ENCODE measurements around the gene CDH13.

DNA sequence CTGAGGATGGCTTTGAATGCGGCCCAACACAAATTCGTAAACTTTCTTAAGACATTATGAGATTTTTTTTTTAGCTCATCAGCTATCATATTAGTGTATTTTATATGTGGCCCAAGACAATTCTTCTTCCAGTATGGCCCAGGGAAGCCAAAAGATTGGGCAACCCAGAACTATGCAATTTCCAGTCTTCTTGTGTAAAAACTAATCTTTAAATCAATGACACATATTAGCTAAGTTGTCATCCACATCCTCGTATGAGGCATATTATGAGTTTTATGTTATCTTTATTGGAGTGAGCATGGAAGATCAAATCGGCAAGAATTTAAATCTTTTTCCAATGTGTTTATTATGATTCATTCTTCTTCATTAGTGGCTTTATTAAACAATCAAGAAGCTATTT lies 982.4 kb downstream of the CDH13 start:
- no peak for TF ChIP-seq GATA3 (IDR thresholded peaks at IDR 0.05; ENCODE audit: low read depth, low read length)
- TF ChIP-seq GATA2 (IDR thresholded peaks at IDR 0.05; ENCODE audit: low read depth, low read length) = no peak

Data from SH-SY5Y (cell line).